COLO829 (cell line): Measurements from ENCODE around the gene MAGEF1.

Experiments used
- DNase-seq: peaks from one replicate; pipeline ENCODE4 v3.0.0; 2012; ENCODE audit warnings: low spot score

The MAGEF1 gene

GRCh38 chr3:184711493-184712247 is at the start of gene MAGEF1:
Gene MAGEF1, minus strand, starts transcription at chr3:184712064. Its CDS starts 243 bp downstream, at chr3:184711821.
- peak; percentile 79 for DNase-seq

- DNase-seq, result no peak
These were observed 49.4 kb upstream of the MAGEF1 start for GRCh38 chr3:184761075-184761841.

- DNase-seq, result no peak
These were observed 48.6 kb upstream of the MAGEF1 start for GRCh38 chr3:184760337-184761074.

GRCh38 chr3:184759666-184760200 is 47.9 kb upstream of the MAGEF1 start:
- no peak for DNase-seq

- no peak for DNase-seq
These were observed 46.2 kb upstream of the MAGEF1 start for GRCh38 chr3:184758056-184758455.

GRCh38 chr3:184757022-184757651 is 45.3 kb upstream of the MAGEF1 start:
- DNase-seq, result no peak

GRCh38 chr3:184756151-184757021 is 44.5 kb upstream of the MAGEF1 start:
- DNase-seq, result no peak

GRCh38 chr3:184755315-184755731 is 43.5 kb upstream of the MAGEF1 start:
- DNase-seq, result no peak

- no peak for DNase-seq
These were observed 40.5 kb upstream of the MAGEF1 start for GRCh38 chr3:184752361-184752760.

GRCh38 chr3:184751204-184752040 is 39.6 kb upstream of the MAGEF1 start:
- DNase-seq, result no peak

- no peak for DNase-seq
These were observed 38.7 kb upstream of the MAGEF1 start for GRCh38 chr3:184750349-184751083.

GRCh38 chr3:184749168-184749744 is 37.4 kb upstream of the MAGEF1 start:
- no peak for DNase-seq

GRCh38 chr3:184748219-184749135 is 36.6 kb upstream of the MAGEF1 start:
- no peak for DNase-seq

GRCh38 chr3:184746131-184747120 is 34.6 kb upstream of the MAGEF1 start:
- DNase-seq, result no peak

GRCh38 chr3:184745526-184745925 is 33.7 kb upstream of the MAGEF1 start:
- DNase-seq, result no peak

- DNase-seq, result no peak
These were observed 31.4 kb upstream of the MAGEF1 start for GRCh38 chr3:184743248-184743647.
